Endothelial cell of umbilical vein (primary cell): ENCODE data around the gene TRIM36. TPM values are rescaled to one million over a fixed set of nuclear protein-coding genes. Genes with fewer than 3 reads are reported as not detected.

Experiments
- BruUV-seq: library from RNA; stranded (reverse); fragments of 400-500 nt; replicated peaks from 2 replicates; lab custom pipeline; 2021; lab: Mats Ljungman, UMichigan
- CTCF ChIA-PET: fragments of 300-600, 350-600 bp; sonication (Branson Sonifier 250); formaldehyde crosslinking; loops from one replicate; lab custom pipeline; 2021; ENCODE audit warnings: antibody characterized with exemption, inconsistent platforms; lab: Charles Lee
- POLR2A ChIA-PET: fragments of 300-600, 350-600 bp; sonication (Branson Sonifier 250); formaldehyde crosslinking; loops from one replicate; lab custom pipeline; 2021; ENCODE audit warnings: antibody characterized with exemption, inconsistent platforms; lab: Charles Lee
- DNase-seq: peaks from one replicate; pipeline ENCODE4 v3.0.0-alpha.2; 2011; ENCODE audit warnings: low read depth, low spot score
- FAIRE-seq: peaks from 2 replicates; lab custom pipeline; 2011; peaks lifted over from hg19 to GRCh38; lab: Jason Lieb, UNC
- H2AFZ ChIP-seq: 2 replicates; pipeline ENCODE4 v1.6.0; 2012; ENCODE audit warnings: low read depth, low read length, control low read depth, inconsistent platforms
- H3K27ac ChIP-seq: 2 replicates; pipeline ENCODE4 v1.5.1; 2011; ENCODE audit warnings: low read depth, mild to moderate bottlenecking, control low read depth, low read length, moderate library complexity; ENCODE audit not compliant: insufficient read depth
- H3K27me3 ChIP-seq, 2 experiments: 2 replicates each; pipeline versions ENCODE4 v1.6.0 to v1.6.1; 2011; ENCODE audit warnings: low read length in 2 of 2, mixed read lengths in 1 of 2; ENCODE audit not compliant: control insufficient read depth in 2 of 2, insufficient read depth in 2 of 2
- H3K36me3 ChIP-seq, 2 experiments: 2 replicates in 1 of 2; 3 replicates in 1 of 2; pipeline ENCODE4 v1.5.1; 2011; ENCODE audit warnings: low read length in 2 of 2, mild to moderate bottlenecking in 1 of 2, moderate library complexity in 1 of 2; ENCODE audit not compliant: control insufficient read depth in 2 of 2, insufficient read depth in 2 of 2; ENCODE audit errors: extremely low read depth in 1 of 2
- H3K4me1 ChIP-seq: 3 replicates; pipeline ENCODE4 v1.5.1; 2011; ENCODE audit warnings: mild to moderate bottlenecking, low read length; ENCODE audit not compliant: control insufficient read depth, insufficient read depth; ENCODE audit errors: extremely low read depth
- H3K4me2 ChIP-seq: 2 replicates; pipeline ENCODE4 v1.6.1; 2011; ENCODE audit warnings: low read length, control low read depth, mixed read lengths; ENCODE audit not compliant: insufficient read depth
- H3K4me3 ChIP-seq, 3 experiments: fragments of 200-600 bp in 1 of 3; sonication (generic), shearing (Covaris generic) in 1 of 3; replicated peaks in 1 of 3; 2 replicates each; pipeline ENCODE4 v1.5.1; 2011 to 2016; ENCODE audit warnings: control low read depth in 3 of 3, low read length in 3 of 3, mild to moderate bottlenecking in 2 of 3, inconsistent platforms in 1 of 3, low read depth in 1 of 3, moderate library complexity in 1 of 3; ENCODE audit not compliant: insufficient read depth in 1 of 3
- H3K79me2 ChIP-seq: 2 replicates; pipeline ENCODE4 v1.6.0; 2012; ENCODE audit warnings: low read length, inconsistent platforms; ENCODE audit not compliant: control insufficient read depth, insufficient read depth
- H3K9ac ChIP-seq: replicated peaks from 2 replicates; pipeline ENCODE3; 2011; ENCODE audit warnings: low read length, control low read depth; ENCODE audit not compliant: insufficient read depth; ENCODE audit errors: extremely low read depth
- H3K9me1 ChIP-seq: replicated peaks from 3 replicates; pipeline ENCODE4 v1.6.0; 2011; ENCODE audit warnings: mild to moderate bottlenecking, low read length; ENCODE audit not compliant: control insufficient read depth, insufficient read depth; ENCODE audit errors: extremely low read depth
- H3K9me3 ChIP-seq: replicated peaks from 2 replicates; pipeline ENCODE4 v1.5.1; 2012; ENCODE audit warnings: low read length, inconsistent platforms; ENCODE audit not compliant: control insufficient read depth, insufficient read depth
- H4K20me1 ChIP-seq: replicated peaks from 2 replicates; pipeline ENCODE3; 2011; ENCODE audit warnings: mild to moderate bottlenecking, low read length; ENCODE audit not compliant: control insufficient read depth, insufficient read depth; ENCODE audit errors: extremely low read depth
- EZH2 ChIP-seq: IDR thresholded peaks from 2 replicates; pipeline ENCODE4 v1.6.1; 2012; ENCODE audit warnings: borderline replicate concordance, low read depth, mild to moderate bottlenecking, moderate library complexity, low read length, inconsistent platforms; ENCODE audit not compliant: severe bottlenecking
- FOS ChIP-seq: IDR thresholded peaks from 2 replicates; pipeline ENCODE4 v1.6.1; 2011; ENCODE audit warnings: mild to moderate bottlenecking, low read length, moderate library complexity, borderline replicate concordance; ENCODE audit not compliant: insufficient read depth
- GATA2 ChIP-seq: IDR thresholded peaks from 2 replicates; pipeline ENCODE4 v1.7.0; 2011; ENCODE audit warnings: low read depth, mild to moderate bottlenecking, moderate library complexity, mixed read lengths, low read length; ENCODE audit not compliant: insufficient read length, insufficient read depth
- JUN ChIP-seq: IDR thresholded peaks from 2 replicates; pipeline ENCODE4 v1.6.1; 2011; ENCODE audit warnings: borderline replicate concordance, low read depth; ENCODE audit not compliant: insufficient read length, insufficient read depth
- MYC ChIP-seq: IDR thresholded peaks from one replicate; pipeline ENCODE4 v1.6.1; 2011; ENCODE audit warnings: mild to moderate bottlenecking, low read depth, low read length
- POLR2A ChIP-seq: IDR thresholded peaks from 2 replicates; pipeline ENCODE4 v1.6.1; 2012; ENCODE audit warnings: low read depth, mild to moderate bottlenecking, control low read depth, low read length
- POLR2AphosphoS5 ChIP-seq: IDR thresholded peaks from 2 replicates; pipeline ENCODE4 v1.6.1; 2012; ENCODE audit warnings: low read depth, mild to moderate bottlenecking, control low read depth, low read length, moderate library complexity; ENCODE audit not compliant: insufficient read depth
- dilution Hi-C: fragments of 300-500 bp; cut with MboI; formaldehyde crosslinking; loops from one replicate; pipeline ENCODE4 v1.15.0; 2019; ENCODE audit warnings: low sequenced_read_pairs; ENCODE audit not compliant: extremely low pct_ligation_motif_present
- intact Hi-C: fragments of 100-400 bp; cut with micrococcal nuclease; formaldehyde crosslinking; loops from one replicate; pipeline ENCODE4 v1.10.0; 2022
- polyA plus RNA-seq, 4 experiments: library from polyadenylated mRNA; depleted of rRNA in 3 of 4; stranded (reverse) in 3 of 4; unstranded in 1 of 4; fragments of >200 nt; gene quantifications; 2 replicates each; pipeline versions ENCODE4 v1.2.1 to v1.2.3, GENCODE V29; 2011 to 2012; ENCODE audit warnings: missing spikeins in 1 of 4
- total RNA-seq: library from RNA; stranded (reverse); gene quantifications from 2 replicates; pipeline ENCODE4 v1.2.3, GENCODE V29; 2021
- TF ChIP-seq, protein P1 (sequence below): IDR thresholded peaks from 2 replicates; pipeline ENCODE4 v1.6.1; 2011; ENCODE audit not compliant: insufficient read depth, insufficient read length
- TF ChIP-seq, protein P2 (sequence below), 2 donors: IDR thresholded peaks; 1 replicate in 1 of 2; 2 replicates in 1 of 2; pipeline ENCODE4 v1.5.1; 2011; ENCODE audit warnings: low read length in 2 of 2, mild to moderate bottlenecking in 2 of 2, moderate library complexity in 2 of 2, control low read depth in 1 of 2, inconsistent platforms in 1 of 2, low read depth in 1 of 2; ENCODE audit not compliant: insufficient read depth in 1 of 2; ENCODE audit errors: extremely low read depth in 1 of 2

TRIM36 gene
- total and polyA plus RNA-seq, 2 donors (not counting 3 experiments of a cell fraction or from before 2014, with no cell fraction given): 0.76 to 1.2 TPM

DNA sequence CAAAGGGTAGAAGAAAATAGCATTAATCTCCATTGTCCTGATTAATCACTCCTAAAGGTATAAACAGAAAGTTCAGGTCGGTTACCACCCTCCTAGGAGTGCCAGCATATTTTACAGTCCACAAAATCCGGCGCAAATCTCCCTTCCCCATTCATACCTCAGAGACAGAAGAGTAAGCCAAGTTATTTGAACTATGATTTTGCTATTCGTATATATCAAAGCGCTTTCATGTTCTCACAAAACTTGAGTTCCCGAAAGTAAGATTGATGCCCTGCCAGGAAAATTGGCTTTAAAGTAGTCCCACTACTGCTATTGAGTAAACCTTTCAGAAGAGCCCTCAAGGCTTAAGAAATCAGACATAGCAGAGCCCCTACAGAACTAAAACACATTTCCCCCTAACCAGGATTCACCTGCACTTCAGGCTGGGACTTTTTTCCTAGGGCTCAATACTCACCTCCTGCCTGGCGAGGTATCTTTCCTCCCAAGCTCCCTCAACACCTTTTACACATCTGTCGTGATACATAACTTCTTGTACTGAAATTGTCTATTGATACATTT, 21.8 kb upstream of the TRIM36 start:
- Histone ChIP-seq H3K79me2 (no peaks in the 10 kb centered on the region), H3K36me3 (no peaks in the 10 kb centered on the region), H4K20me1 (no peaks in the 10 kb centered on the region), H3K9ac (no peak overlapping the region), H3K27me3 (peaks cover 0 to 5% of the 10 kb centered on the region in 2 experiments), H3K4me2 (no peak overlapping the region), H2AFZ (no peak overlapping the region), H3K27ac (no peak overlapping the region), H3K9me3 (no peaks in the 10 kb centered on the region), H3K4me1 (no peaks in the 10 kb centered on the region), H3K9me1 (no peaks in the 10 kb centered on the region), H3K4me3 (no peak overlapping the region)
- intact Hi-C loops: no loop called here
- ChIA-PET POLR2A (no interaction called here), CTCF (no interaction called here)
- DNase-seq: no peak
- dilution Hi-C loops: no loop called here
- BruUV-seq: no TSS peak
- TF ChIP-seq MYC (no peak), POLR2A (no peak), POLR2AphosphoS5 (no peak), JUN (no peak), EZH2 (no peak), FOS (no peak), GATA2 (no peak)
- TF ChIP-seq, protein P1, sequence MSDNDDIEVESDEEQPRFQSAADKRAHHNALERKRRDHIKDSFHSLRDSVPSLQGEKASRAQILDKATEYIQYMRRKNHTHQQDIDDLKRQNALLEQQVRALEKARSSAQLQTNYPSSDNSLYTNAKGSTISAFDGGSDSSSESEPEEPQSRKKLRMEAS: no peak
- TF ChIP-seq, protein P2, sequence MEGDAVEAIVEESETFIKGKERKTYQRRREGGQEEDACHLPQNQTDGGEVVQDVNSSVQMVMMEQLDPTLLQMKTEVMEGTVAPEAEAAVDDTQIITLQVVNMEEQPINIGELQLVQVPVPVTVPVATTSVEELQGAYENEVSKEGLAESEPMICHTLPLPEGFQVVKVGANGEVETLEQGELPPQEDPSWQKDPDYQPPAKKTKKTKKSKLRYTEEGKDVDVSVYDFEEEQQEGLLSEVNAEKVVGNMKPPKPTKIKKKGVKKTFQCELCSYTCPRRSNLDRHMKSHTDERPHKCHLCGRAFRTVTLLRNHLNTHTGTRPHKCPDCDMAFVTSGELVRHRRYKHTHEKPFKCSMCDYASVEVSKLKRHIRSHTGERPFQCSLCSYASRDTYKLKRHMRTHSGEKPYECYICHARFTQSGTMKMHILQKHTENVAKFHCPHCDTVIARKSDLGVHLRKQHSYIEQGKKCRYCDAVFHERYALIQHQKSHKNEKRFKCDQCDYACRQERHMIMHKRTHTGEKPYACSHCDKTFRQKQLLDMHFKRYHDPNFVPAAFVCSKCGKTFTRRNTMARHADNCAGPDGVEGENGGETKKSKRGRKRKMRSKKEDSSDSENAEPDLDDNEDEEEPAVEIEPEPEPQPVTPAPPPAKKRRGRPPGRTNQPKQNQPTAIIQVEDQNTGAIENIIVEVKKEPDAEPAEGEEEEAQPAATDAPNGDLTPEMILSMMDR (IDR thresholded peaks at IDR 0.05; ENCODE audit: extremely low read depth in 1 of 2, insufficient read depth in 1 of 2, low read depth in 1 of 2, low read length in 2 of 2): no peak
- no peak for FAIRE-seq
